ENCODE data around the gene ZNF268. TPM values are rescaled to one million over a fixed set of nuclear protein-coding genes. Genes with fewer than 3 reads are reported as not detected.

ZNF268 gene
- total and polyA plus RNA-seq, 2 of the 8 experiments (the other 6 are each of a cell fraction or from before 2014, with no cell fraction given): 6.3 to 22.3 TPM

GRCh38 chr12:133251732-133252131, 70.4 kb downstream of the ZNF268 start (continued):
- TF ChIP-seq EP300 (IDR thresholded peaks at IDR 0.05; ENCODE audit: borderline replicate concordance in 1 of 2, low read depth in 2 of 2, low read length in 2 of 2) (no peak), SIRT6 (IDR thresholded peaks at IDR 0.05; ENCODE audit: low read length) (no peak), RBBP5 (IDR thresholded peaks at IDR 0.05; ENCODE audit: borderline replicate concordance, low read depth, low read length) (no peak), ZNF274 (IDR thresholded peaks at IDR 0.05; ENCODE audit: borderline replicate concordance, extremely low read depth, low read length) (no peak), HDAC6 (IDR thresholded peaks at IDR 0.05; ENCODE audit: low read depth, low read length) (no peak), TAF7 (optimal IDR thresholded peaks at IDR 0.05; ENCODE audit: borderline replicate concordance, low read depth, low read length) (no peak), CHD7 (IDR thresholded peaks at IDR 0.05; ENCODE audit: insufficient replicate concordance, low read length) (no peak), CHD2 (IDR thresholded peaks at IDR 0.05; ENCODE audit: low read length) (no peak)

All from H1 (cell line).